ENCODE results near the gene INHBC.

- TF ChIP-seq CTCF (IDR thresholded peaks at IDR 0.05) = no peak
- no peak for TF ChIP-seq POLR2A (IDR thresholded peaks at IDR 0.05)
Observed at GRCh38 chr12:57455374-57456144, 21.0 kb downstream of the INHBC start.

Data from uterus (tissue), 2 donors.